Astrocyte of the cerebellum (primary cell): ENCODE data around the gene KCTD16.

Experiments
- DNase-seq: peaks from one replicate; pipeline ENCODE4 v3.0.0-alpha.2; 2011; ENCODE audit warnings: low read depth
- H3K4me3 ChIP-seq: 2 replicates; pipeline ENCODE4 v1.5.1; 2011; ENCODE audit warnings: mild to moderate bottlenecking, low read depth, low read length, moderate library complexity
- CTCF ChIP-seq: IDR thresholded peaks from 2 replicates; pipeline ENCODE4 v1.5.1; 2012; ENCODE audit warnings: low read length, low read depth, moderate library complexity, mild to moderate bottlenecking; ENCODE audit errors: missing control alignments
- in situ Hi-C: cut with HindIII; loops from 2 replicates; pipeline ENCODE4 v1.10.0; 2017; ENCODE audit warnings: low sequenced_read_pairs

The KCTD16 gene

DNA sequence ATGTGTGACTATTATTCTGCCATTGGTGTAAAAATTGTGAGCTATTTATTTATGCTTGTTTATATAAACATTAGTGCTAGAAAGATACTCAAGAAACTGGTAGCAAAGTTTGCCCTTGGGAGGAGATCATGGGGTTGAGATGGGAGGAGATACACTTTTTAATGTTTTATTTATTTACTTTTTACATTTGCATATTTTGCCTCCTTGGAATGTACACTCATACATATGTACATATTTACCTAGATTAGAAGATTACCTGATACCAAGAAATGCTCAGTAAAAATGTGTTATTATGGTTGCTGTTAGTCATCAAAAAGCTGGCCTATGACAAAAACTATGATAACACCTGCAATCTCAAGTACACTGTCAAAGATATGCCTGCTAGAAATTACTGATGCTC, 195.2 kb downstream of the KCTD16 start:
- in situ Hi-C loops = no loop called here
- no peak for TF ChIP-seq CTCF
- no peak for DNase-seq
- no peak overlapping the region for H3K4me3 ChIP-seq

- no peak for TF ChIP-seq CTCF
- in situ Hi-C loops = no loop called here
- no peak for DNase-seq
- no peak overlapping the region for H3K4me3 ChIP-seq
Measured at GRCh38 chr5:144367991-144368390, 197.3 kb downstream of the KCTD16 start.

- no peak for TF ChIP-seq CTCF
- in situ Hi-C loops = no loop called here
- peak; percentile 5 for DNase-seq
- H3K4me3 ChIP-seq = no peak overlapping the region
Measured at GRCh38 chr5:144368556-144368955, 197.9 kb downstream of the KCTD16 start.

- DNase-seq = no peak
- H3K4me3 ChIP-seq = no peak overlapping the region
- in situ Hi-C loops = no loop called here
- TF ChIP-seq CTCF = no peak
Measured at GRCh38 chr5:144369006-144369405, 198.3 kb downstream of the KCTD16 start.

- in situ Hi-C loops = no loop called here
- TF ChIP-seq CTCF = no peak
- no peak for DNase-seq
- H3K4me3 ChIP-seq = no peak overlapping the region
Measured at GRCh38 chr5:144370273-144370672, 199.6 kb downstream of the KCTD16 start.

- in situ Hi-C loops = no loop called here
- TF ChIP-seq CTCF = no peak
- H3K4me3 ChIP-seq = no peak overlapping the region
- no peak for DNase-seq
Measured at GRCh38 chr5:144374637-144375036, 204.0 kb downstream of the KCTD16 start.

GRCh38 chr5:144377207-144377606, 206.5 kb downstream of the KCTD16 start:
- TF ChIP-seq CTCF = no peak
- H3K4me3 ChIP-seq = no peak overlapping the region
- DNase-seq = no peak
- in situ Hi-C loops = no loop called here
